Measurements from ENCODE around the gene MCM5.
A peak's percentile ranks its signal among the peaks of the same experiment; 100 is the strongest.
"Not testable (repeated sequence)": the region's sequence is repeated elsewhere in the genome, so short reads cannot be mapped to it uniquely, and the experiment has no call there.

Gene MCM5

DNA sequence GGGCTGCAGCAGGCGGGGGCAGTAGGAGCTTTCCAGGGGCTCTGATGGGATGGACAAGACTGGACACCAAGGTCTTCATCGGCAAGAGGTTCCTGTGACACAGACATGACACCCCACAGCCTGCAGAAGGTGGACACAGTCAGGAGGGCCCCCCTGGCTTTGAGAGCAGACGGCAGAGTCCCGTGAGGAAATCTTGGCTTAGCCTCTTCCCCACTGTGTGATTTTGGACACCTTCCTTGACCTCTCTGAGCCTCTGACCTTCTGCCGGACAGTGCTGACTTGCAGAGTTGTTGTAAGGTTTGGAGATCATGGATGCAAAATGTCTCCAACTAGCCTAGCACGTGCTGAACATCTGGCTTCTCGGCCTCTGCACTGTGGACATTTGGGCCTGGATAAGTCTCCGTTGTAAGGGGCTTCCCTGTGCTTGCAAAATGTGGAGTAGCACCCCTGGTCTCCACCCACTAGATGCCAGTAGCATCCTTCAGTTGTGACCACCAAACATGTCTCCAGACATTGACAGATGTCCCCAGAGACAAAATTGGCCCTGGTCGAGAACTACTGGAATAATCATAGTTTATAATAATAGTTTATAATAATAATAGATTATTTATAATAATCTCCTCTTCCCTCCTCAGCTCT is 54.6 kb downstream of the MCM5 start:
- peak; percentile 23 for DNase-seq

DNA sequence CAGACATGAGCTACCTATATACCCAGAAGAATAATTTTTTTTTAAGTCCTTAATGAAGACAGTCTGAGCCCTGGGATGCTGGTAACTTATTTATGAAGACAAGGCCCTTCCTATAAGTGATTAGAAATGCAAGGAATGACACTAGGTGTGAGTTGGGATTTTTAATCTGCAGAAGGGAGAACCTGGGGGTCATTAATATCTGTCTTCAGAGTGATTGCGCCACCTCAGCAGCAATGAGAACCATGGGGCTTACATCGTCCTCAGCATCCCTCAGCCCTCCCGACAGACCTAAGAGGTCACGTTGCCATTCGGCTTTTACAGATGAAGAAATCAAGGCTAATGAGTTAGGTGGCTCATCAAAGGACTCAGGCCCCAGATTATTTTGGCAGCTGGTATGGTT is 55.6 kb downstream of the MCM5 start:
- no peak for DNase-seq

DNA sequence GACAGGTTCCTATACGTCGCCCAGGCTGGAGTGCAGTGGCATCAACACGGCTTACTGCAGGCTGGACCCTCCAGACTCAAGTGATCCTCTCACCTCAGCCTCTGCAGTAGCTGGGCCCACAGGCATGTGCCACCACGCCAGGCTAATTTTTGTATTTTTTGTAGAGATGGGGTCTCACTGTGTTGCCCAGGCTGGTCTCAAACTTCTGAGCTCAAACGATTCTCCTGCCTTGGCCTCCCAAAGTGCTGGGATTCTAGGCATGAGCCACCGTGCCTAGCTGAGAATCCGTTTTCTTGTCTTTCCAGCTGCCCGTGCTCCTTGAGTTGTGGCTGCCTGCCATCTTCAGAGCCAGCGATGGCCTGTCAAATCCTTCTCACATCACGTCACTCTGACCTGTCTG is 56.8 kb downstream of the MCM5 start:
- DNase-seq = no peak

DNA sequence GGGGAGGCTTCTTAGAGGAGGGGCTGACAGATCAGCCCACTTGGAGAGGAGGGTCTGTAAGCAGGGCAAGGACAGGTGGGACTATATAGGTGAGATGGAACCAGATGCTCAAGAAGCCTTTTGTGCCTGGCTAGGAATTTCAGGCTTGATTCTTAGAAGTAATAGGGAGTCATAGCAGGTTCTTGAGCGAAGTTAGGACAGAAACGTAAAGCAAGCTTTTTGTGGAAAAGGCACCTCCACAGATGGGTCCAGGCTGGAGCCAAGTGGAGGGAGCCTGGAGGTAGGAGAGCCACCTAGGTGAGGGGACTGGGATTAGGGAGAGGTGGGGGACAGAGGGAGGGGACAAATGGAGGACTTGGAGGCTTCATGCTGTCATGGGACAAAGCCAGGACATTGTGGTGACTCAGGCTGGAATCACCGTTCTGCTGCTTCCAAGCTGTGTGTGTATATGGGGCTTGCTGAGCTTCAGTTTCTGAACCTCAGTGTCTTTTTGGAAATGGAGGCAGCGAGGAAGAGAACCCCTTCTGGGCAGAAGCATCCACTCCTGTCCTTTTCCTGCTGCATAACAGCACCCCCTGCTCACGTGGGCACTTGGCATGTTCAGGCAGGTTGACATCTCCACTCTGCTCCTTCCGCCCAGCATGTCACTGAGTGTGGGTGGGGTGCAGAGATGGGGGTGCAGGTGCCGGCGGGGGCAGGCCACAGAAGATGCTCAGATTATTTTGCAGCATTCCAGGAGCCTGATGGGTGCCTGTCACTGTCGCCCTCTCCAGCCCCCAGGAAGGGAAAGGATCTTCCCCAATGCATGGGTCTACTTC is 58.0 kb downstream of the MCM5 start:
- no peak for DNase-seq

DNA sequence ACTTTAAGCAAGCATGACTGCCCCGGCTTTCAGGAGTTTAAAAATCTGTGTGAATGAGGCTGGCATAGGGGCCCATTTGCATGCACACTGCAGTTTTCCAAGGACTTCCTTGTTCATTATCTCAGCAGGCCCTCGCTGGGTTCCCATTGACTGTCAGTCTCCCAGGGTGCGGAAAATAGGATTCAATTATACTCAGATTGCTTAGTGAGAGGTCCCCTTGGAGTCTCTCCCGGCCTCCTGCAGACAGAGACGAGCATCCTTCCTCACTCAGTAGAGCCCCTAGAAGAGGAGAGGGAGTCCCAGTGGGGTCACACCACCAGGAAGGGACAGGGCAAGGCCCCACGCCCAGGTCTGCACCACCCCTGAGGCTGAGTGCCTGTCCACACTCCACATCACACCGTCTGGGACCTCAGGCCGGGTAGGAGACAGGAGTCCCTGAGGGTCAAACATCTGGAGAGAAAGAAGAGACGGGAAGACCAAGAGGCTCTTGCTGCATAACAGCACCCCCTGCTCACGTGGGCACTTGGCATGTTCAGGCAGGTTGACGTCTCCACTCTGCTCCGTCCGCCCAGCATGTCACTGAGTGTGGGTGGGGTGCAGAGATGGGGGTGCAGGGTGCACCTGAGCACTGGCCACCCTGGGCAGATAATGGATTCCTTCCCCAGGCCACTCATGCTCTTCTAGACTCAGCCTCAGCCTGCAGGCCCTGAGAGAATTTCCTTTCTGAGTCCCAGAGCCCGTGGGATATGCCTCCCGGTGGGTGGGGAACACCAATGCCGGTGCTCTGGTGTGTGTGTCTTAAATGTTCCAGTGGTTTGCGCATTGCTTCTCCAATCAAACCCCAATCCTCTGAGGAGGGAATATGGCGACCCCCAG is 58.8 kb downstream of the MCM5 start:
- no peak for DNase-seq

DNA sequence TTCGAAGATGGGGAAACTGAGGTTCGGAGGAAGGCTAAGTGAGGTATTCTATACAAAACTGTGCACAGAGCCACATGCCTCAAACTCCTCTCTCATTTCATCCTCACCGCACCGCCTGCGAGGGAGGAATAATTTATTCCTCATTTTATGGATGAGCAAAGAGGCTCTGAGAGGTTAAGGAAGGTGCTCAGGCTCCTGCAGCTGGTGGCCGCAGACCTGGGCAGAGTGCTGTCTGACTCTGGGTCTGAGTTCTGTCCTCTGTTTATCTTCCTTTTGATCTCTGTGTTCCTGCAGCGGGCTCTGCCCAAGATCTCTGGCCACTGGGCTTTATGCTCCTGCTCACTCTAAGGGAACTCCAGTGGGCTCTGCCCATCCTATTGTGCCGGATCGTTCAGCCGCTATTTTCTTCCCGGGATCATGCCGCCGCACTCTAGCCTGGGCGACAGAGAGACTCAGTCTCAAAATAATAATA is 59.5 kb downstream of the MCM5 start:
- DNase-seq = no peak

DNA sequence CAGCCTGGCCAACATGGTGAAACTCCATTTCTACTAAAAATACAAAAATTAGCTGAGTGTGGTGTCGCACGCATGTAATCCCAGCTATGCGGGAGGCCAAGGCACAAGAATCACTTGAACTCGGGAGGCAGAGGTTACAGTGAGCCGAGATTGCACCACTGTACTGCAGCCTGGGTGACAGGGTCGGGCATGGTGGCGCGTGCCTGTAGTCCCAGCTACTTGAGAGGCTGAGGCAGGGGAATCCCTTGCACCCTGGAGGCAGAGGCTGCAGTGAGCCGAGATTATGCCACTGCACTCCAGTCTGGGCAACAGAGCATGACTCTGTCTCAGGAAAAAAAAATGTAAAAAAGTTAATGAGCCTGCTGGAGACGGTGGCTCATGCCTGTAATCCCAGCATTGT is 60.0 kb downstream of the MCM5 start:
- not testable (repeated sequence) for DNase-seq

DNA sequence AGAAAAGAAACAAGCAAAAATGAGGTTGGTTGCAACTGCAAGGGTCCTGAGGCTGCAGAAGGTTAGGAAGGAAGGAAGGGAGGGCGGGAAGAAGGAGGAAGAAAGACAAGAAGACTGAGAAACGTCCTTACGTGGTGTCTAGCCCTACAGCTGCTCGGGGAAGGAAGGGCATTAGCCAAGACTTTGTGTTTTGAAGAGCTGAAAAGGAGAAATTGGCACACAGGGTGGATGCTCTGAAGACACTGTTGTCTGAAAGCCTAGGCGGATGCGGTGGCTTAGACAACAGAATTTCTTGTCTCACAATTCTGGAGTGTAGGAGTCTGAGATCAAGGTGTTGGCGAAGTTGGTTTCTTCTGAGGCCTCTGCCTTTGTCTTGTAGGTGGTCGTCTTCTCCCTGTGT is 60.7 kb downstream of the MCM5 start:
- no peak for DNase-seq

DNA sequence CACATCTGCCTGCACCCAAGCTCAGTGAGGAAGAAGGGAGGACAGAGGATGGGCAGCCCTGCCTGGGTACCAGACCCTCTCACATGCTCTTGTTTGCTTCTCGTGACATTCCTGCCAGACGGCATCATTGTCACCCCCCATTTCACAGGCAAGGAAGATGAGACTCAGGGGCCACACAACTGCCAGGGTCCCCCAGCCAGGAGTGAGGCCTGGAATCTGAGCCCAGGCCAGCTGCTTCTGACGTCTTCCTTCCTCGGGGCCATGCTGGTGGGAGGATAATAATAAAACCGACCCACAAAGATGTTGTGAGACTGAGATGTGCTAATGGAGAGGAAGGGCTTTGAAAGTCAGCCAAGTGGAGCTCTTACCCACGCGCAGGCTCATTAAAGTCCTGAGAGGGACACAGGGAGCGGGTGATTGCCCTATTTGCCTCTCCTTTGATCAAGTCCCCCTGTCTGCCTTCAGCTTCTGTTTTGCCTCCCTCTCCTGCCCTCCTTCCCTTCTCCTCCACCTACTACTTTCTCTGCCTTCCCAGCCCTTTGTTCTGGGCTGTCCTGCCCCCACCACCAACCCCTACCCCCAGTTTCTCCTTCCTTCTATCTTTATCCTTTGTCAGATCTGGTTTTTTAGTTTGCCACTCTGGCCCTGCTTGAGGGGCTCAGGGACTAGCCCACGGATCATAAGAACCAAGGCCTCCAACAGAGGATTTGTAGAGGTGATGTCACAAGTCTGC is 62.7 kb downstream of the MCM5 start:
- DNase-seq = no peak

DNA sequence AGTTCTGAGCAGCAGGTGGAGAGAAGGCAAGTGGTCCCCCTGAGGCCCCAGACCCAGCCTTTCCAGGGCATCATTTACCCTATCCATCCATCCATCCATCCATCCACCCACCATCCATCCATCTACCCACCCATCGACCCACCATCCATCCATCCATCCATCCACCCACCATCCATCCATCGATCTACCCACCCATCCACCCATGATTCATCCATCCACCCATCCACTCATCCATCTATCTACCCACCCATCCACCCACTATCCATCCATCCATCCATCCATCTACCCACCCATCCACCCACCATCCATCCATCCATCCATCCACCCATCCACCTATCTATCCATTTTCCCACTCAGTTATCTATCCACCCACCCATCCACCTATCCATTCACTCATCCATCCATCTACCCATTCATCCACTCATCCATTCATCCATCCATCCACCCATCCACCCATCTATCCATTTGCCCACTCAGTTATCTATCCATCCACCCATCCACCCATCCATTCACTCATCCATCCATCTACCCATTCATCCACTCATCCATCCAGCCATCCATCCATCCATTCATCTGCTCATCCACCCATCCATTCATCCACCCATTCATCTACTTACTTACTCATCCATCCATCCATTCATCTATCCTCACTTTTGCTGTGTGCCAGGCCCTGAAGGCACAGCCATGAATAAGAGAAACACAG is 63.4 kb downstream of the MCM5 start:
- DNase-seq = no peak

DNA sequence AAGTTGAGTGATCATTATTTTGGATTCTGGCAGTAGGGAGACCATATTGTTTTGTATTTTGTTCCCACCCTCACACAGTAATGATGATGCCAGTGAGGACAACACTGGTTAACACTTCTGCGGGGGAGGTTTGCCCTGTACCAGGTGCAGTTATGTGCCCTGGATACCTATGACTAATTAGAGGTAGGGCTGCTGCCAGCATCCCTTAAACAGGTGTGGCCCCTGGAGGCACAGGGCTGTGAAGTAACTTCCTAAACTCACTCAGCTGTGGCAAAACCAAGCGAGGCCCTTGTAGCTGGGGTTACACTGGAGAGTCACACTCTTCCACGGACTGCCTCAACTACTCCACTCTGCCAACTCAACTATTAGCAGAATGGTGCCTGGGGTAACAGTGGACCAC is 64.5 kb downstream of the MCM5 start:
- DNase-seq = no peak

DNA sequence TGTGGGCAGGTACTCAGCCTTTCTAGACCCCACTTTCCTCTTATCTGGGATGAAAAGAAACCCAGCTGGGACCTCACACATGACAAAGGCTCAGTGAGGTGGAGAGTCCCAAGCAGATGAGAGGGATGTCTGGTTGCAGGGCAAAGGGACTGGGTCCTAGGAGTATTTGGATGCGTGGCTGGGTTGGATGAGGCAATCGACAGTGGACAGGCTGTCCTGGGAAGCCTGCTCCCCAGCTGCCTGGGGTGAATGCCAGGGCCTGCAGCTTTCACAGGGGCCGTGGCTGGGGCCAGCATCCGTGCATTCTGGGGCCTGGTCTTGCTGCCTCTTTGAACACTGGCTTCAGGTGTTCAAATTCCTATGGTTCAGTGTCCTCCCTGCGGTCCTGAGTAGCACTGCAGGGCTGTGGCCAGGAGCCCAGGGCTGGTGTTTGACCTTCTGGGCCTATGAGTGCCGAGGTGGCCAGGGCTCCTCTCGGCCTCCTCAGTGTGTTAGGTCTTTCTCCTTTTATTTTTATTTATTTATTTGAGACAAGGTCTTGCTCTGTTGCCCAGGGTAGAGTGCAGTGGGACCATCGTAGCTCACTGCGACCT is 65.3 kb downstream of the MCM5 start:
- no peak for DNase-seq

DNA sequence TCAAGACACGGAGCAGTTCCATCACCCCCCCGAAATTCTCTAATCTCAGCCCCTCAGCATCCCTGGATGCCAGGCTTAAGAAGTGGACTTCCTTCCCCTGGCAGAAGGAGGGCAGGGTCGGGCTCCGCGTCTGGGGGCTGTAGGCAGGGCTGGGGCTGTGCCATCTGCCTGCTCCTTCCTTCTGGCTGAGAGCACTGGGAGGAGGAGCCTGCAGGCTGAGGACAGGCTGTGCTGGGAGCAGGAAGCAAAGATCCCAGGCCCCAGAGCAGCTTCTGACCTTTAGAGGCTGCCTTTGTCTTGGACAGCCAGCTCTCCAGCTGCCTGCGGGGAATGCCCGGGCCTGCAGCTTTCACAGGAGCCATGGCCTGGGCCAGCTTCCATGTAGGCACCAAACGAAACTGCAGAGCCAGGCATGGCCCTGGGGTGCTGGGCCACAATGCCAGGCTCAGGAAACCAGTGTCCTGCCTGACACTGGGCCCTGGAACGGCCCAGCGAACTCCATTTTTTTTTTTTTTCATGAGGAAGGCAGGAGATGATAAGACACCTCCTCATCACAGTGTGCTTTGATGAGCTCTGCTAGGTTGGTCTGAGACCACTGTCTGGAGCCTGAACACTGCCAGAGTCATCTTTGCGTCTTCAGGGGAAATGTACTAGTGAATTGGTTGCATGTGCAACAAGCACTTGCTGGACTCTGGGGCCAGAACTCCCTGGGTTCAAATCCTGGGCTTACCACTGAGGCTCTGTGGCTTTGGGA is 67.9 kb downstream of the MCM5 start:
- DNase-seq = peak; percentile 29

DNA sequence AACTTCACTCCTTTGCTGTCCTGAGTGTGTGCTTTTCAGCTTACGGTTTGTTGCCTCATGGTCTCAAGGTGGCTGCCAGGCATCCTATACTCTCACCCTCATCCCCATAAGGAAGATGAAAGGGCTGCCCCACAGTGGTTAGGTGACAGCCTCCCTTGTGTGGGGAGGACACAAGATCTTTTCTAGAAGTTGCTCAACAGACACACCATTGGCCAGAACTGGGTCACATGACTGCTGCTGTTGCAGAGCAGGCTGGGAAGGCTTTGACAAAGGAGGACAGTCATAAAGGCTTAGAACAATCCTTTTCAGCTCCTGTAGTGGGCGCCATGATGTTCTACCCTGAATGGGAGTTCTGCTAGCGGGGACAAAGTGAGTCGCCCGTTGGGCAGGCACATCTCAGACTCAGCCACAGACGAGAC is 71.0 kb downstream of the MCM5 start:
- DNase-seq = peak; percentile 25

DNA sequence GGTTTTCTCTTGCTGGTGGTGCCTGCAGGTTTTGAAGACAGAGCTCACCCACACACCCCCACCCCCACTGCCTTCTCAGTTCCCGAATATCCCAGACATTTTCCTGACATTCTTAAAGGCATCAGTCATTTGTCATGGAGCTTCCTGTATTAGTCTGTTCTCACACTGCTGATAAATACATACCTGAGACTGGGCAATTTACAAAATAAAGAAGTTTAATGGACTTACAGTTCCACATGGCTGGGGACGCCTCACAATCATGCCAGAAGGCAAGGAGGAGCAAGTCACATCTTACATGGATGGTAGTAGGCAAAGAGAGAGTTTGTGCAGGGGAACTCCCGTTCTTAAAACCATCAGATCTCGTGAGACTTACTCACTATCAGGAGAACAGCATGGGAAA is 71.6 kb downstream of the MCM5 start:
- DNase-seq = not testable (repeated sequence)

DNA sequence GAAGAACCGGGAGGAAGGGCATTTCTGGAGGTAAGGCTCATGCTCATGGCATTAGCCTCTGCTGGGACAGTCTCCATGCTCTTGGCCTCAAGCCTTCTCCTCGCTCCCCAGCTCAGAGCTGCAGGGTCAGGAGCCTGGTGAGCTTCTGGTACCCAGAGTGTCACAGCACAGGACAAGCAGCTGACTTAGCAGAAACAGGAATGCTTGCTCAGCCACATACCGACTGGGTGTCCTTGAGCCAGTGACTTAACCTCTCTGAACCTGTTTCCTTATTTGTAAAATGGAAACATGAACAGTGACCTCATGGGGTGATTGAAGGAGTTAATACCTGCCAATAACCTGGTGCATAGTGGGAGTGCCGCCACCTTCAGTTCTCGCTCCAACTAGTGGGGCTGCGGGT is 72.5 kb downstream of the MCM5 start:
- no peak for DNase-seq

DNA sequence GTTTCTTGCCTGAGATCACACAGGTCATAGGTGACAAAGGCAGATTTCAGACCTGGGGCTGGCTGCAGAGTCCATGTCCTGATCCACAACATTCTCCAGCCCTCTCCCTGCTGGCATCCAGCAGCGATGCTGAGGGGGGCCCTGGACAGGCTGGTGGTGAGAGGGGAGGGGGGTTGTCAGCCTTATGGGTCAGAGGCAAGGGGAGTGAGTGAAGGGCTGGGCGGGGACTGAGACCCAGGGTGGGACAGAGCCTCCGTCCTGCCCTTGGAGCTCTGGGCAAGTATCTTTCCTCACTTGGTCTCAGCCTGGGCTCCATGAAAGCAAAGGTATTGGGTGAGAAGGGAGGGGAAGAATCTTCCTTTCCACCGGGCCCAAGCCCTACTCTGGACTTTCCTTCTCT is 74.0 kb downstream of the MCM5 start:
- DNase-seq = no peak

Data from hematopoietic multipotent progenitor cell treated with erythropoietin and hydrocortisone succinate and interleukin-3 and kit ligand, for 4 days (in vitro differentiated cells).